ENCODE data around the gene NTSR2.

DNA sequence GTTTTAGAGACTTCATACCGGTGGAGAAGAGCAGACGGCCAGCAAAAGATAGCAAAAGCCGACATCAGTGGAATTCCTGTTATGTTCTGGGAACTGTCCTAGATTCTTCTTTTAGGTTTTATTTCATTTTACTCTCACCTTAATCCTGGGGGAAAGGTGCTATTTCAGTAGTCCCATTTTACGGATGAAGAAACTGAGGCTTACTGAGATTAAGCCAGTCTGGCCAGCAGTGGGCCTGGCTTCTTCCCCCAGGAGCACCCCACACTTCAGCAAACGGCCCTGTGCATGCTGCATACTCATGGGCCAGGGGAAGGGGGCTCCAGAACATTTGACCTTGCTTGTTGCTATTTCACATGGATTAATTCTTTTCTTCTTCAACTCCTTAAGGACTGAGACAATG is 56.7 kb downstream of the NTSR2 start:
- TF ChIP-seq POLR2AphosphoS5 (IDR thresholded peaks at IDR 0.05; ENCODE audit: borderline replicate concordance, low read depth, low read length) (no peak), EZH2 (IDR thresholded peaks at IDR 0.05) (no peak)
